ENCODE results near the gene ZC3H6.

The ZC3H6 gene

GRCh38 chr2:112275311-112275886 lies at the start of gene ZC3H6:
Gene ZC3H6, plus strand, starts transcription at chr2:112275597. Its CDS starts 398 bp downstream, at chr2:112275995.
- DNase-seq (ENCODE audit: low read depth in 4 of 4, low spot score in 1 of 4), result peak; percentile 98 to 100 (median 98)

- DNase-seq (ENCODE audit: low read depth in 4 of 4, low spot score in 1 of 4), result no peak
These were observed 46.0 kb upstream of the ZC3H6 start for GRCh38 chr2:112229348-112229747.

- no peak for DNase-seq (ENCODE audit: low read depth in 4 of 4, low spot score in 1 of 4)
These were observed 45.0 kb upstream of the ZC3H6 start for GRCh38 chr2:112230371-112230770.

GRCh38 chr2:112239862-112240261 lies 35.5 kb upstream of the ZC3H6 start:
- DNase-seq (ENCODE audit: low read depth in 4 of 4, low spot score in 1 of 4), result no peak

GRCh38 chr2:112242384-112242783 lies 33.0 kb upstream of the ZC3H6 start:
- no peak for DNase-seq (ENCODE audit: low read depth in 4 of 4, low spot score in 1 of 4)

- no peak for DNase-seq (ENCODE audit: low read depth in 4 of 4, low spot score in 1 of 4)
These were observed 32.2 kb upstream of the ZC3H6 start for GRCh38 chr2:112243233-112243632.

- no peak for DNase-seq (ENCODE audit: low read depth in 4 of 4, low spot score in 1 of 4)
These were observed 30.5 kb upstream of the ZC3H6 start for GRCh38 chr2:112244854-112245253.

- DNase-seq (ENCODE audit: low read depth in 4 of 4, low spot score in 1 of 4), result no peak
These were observed 24.1 kb upstream of the ZC3H6 start for GRCh38 chr2:112251271-112251670.

GRCh38 chr2:112253261-112253815 lies 22.1 kb upstream of the ZC3H6 start:
- DNase-seq (ENCODE audit: low read depth in 4 of 4, low spot score in 1 of 4), result no peak

- peak; percentile 86 to 95 (median 90) for DNase-seq (ENCODE audit: low read depth in 4 of 4, low spot score in 1 of 4)
These were observed 20.7 kb upstream of the ZC3H6 start, which contains the start of gene ZC3H8 for GRCh38 chr2:112254466-112255240. Gene ZC3H8, minus strand, starts transcription at chr2:112255042. Its CDS starts 61 bp downstream, at chr2:112254981.

- DNase-seq (ENCODE audit: low read depth in 4 of 4, low spot score in 1 of 4), result no peak
These were observed 19.5 kb upstream of the ZC3H6 start for GRCh38 chr2:112255875-112256274.

- no peak for DNase-seq (ENCODE audit: low read depth in 4 of 4, low spot score in 1 of 4)
These were observed 18.7 kb upstream of the ZC3H6 start for GRCh38 chr2:112256654-112257053.

GRCh38 chr2:112257575-112257974 lies 17.8 kb upstream of the ZC3H6 start:
- no peak for DNase-seq (ENCODE audit: low read depth in 4 of 4, low spot score in 1 of 4)

GRCh38 chr2:112259509-112260294 lies 15.7 kb upstream of the ZC3H6 start:
- peak; percentile 53 to 75 (median 71) for DNase-seq (ENCODE audit: low read depth in 4 of 4, low spot score in 1 of 4)

- DNase-seq (ENCODE audit: low read depth in 4 of 4, low spot score in 1 of 4), result no peak
These were observed 15.1 kb upstream of the ZC3H6 start for GRCh38 chr2:112260295-112260625.

GRCh38 chr2:112262876-112263275 lies 12.5 kb upstream of the ZC3H6 start:
- DNase-seq (ENCODE audit: low read depth in 4 of 4, low spot score in 1 of 4), result no peak

GRCh38 chr2:112268547-112268946 lies 6.8 kb upstream of the ZC3H6 start:
- DNase-seq (ENCODE audit: low read depth in 4 of 4, low spot score in 1 of 4), result no peak

GRCh38 chr2:112272669-112273068 lies 2.7 kb upstream of the ZC3H6 start:
- DNase-seq (ENCODE audit: low read depth in 4 of 4, low spot score in 1 of 4), result no peak

GRCh38 chr2:112273349-112273748 lies 2.0 kb upstream of the ZC3H6 start:
- no peak for DNase-seq (ENCODE audit: low read depth in 4 of 4, low spot score in 1 of 4)

GRCh38 chr2:112275887-112276773 lies 733 bp downstream of the ZC3H6 start:
- peak; percentile 42 to 74 (median 69) for DNase-seq (ENCODE audit: low read depth in 4 of 4, low spot score in 1 of 4)

GRCh38 chr2:112276954-112277353 lies 1.6 kb downstream of the ZC3H6 start:
- no peak for DNase-seq (ENCODE audit: low read depth in 4 of 4, low spot score in 1 of 4)
